A549 (cell line): ENCODE measurements around the gene KLLN.
"Not testable (repeated sequence)": the region's sequence is repeated elsewhere in the genome, so short reads cannot be mapped to it uniquely, and the experiment has no call there.

Experiments
- CTCF ChIP-seq: fragments of >200 bp; sonication (Bioruptor Twin); formaldehyde crosslinking; IDR thresholded peaks from 3 replicates; pipeline ENCODE4 v1.5.1; 2016
- ELK1 ChIP-seq: fragments of 150-350 bp; IDR thresholded peaks from 2 replicates; pipeline ENCODE4 v1.6.1; 2014; ENCODE audit warnings: low read depth, mild to moderate bottlenecking, low read length
- EP300 ChIP-seq, 2 experiments: fragments of >200 bp; sonication (Bioruptor Twin); formaldehyde crosslinking; IDR thresholded peaks; 2 replicates in 1 of 2; 3 replicates in 1 of 2; pipeline ENCODE4 v1.6.1; 2016 to 2017
- PBX3 ChIP-seq: IDR thresholded peaks from 2 replicates; pipeline ENCODE4 v1.6.1; 2012

DNA sequence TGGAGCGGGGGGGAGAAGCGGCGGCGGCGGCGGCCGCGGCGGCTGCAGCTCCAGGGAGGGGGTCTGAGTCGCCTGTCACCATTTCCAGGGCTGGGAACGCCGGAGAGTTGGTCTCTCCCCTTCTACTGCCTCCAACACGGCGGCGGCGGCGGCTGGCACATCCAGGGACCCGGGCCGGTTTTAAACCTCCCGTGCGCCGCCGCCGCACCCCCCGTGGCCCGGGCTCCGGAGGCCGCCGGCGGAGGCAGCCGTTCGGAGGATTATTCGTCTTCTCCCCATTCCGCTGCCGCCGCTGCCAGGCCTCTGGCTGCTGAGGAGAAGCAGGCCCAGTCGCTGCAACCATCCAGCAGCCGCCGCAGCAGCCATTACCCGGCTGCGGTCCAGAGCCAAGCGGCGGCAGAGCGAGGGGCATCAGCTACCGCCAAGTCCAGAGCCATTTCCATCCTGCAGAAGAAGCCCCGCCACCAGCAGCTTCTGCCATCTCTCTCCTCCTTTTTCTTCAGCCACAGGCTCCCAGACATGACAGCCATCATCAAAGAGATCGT, 690 bp upstream of the KLLN start:
- TF ChIP-seq PBX3; EP300 (IDR thresholded peaks at IDR 0.05); CTCF; ELK1: not testable (repeated sequence)
